Ovary (tissue), 9 donors: Measurements from ENCODE around the gene NSF. TPM values are rescaled to one million over a fixed set of nuclear protein-coding genes. Genes with fewer than 3 reads are reported as not detected.
"Not testable (repeated sequence)": the region's sequence is repeated elsewhere in the genome, so short reads cannot be mapped to it uniquely, and the experiment has no call there.

Source experiments
- DNase-seq, 5 donors: peaks; one replicate each; pipeline ENCODE4 v3.0.0-alpha.2; 2019 to 2020
- H3K27ac ChIP-seq, 2 donors: fragments of 200-600 bp; one replicate each; pipeline versions ENCODE4 v1.5.1 to v1.8.0; 2019 to 2022
- H3K27me3 ChIP-seq: fragments of 200-600 bp; one replicate; pipeline ENCODE4 v1.8.0; 2022
- H3K36me3 ChIP-seq: fragments of 200-600 bp; sonication (generic); one replicate; pipeline ENCODE4 v1.5.1; 2019
- H3K4me1 ChIP-seq: one replicate; pipeline ENCODE4 v1.8.1; 2013; ENCODE audit warnings: mild to moderate bottlenecking, moderate library complexity; ENCODE audit not compliant: insufficient read depth
- H3K4me3 ChIP-seq: fragments of 200-600 bp; sonication (generic); one replicate; pipeline ENCODE4 v1.5.1; 2017
- H3K9me3 ChIP-seq, 2 donors: fragments of 200-600 bp in 1 of 2; sonication (generic) in 1 of 2; one replicate each; pipeline versions ENCODE4 v1.5.1 to v1.8.1; 2013 to 2019; ENCODE audit warnings: mild to moderate bottlenecking in 1 of 2, moderate library complexity in 1 of 2
- WGBS, 3 donors: extraction: QIAGEN DNeasy Blood & Tissue Kit in 1 of 3; methylation state at CpG; one replicate each; pipeline versions ENCODE4 v1.1.5 to v1.1.7; 2013 to 2017; 5-methylcytosine and 5-hydroxymethylcytosine counted together
- intact Hi-C, 4 donors: fragments of 100-400 bp; cut with DNase I; formaldehyde crosslinking; loops; one replicate each; pipeline versions ENCODE4 v1.11.0 to v1.15.1; 2022 to 2023
- polyA plus RNA-seq, 2 donors: library from polyadenylated mRNA; stranded (reverse); fragments of 200-250 nt in 1 of 2; fragments of 350-450 nt in 1 of 2; fragmentation: Illumina TruSeq in 1 of 2; extraction: RNeasy Lipid Tissue Mini Kit (QIAGEN cat#74804) in 1 of 2; gene quantifications; one replicate each; pipeline ENCODE4 v1.2.3, GENCODE V29; 2013 to 2014
- total RNA-seq, 7 donors: library from RNA; depleted of rRNA in 2 of 7; stranded (reverse); fragments of >200 nt in 2 of 7; fragmentation: NEBNext Ultra II Directional in 3 of 7; extraction: Animal tissue kit (Norgen Biotek cat#: 25700) in 3 of 7; gene quantifications; one replicate each; pipeline versions ENCODE4 v1.1.0 to v1.2.4, GENCODE V29; 2016 to 2023
- donor health status: DM: no; HTN: no; CAD: no; lungs with moderate emphysema.
- donor health status: DM: no; HTN: no; CAD: no.
- donor health status: Bipolar disorder and iron deficiency.
- donor health status: DM: yes; HTN: yes; CAD: no.
- donor health status: DM: no; HTN: no; CAD: no.
- donor health status: DM: yes; HTN: yes; CAD: no.

Gene NSF
- total and polyA plus RNA-seq, 9 donors: 6.6 to 33.3 (median 19.6) TPM

DNA sequence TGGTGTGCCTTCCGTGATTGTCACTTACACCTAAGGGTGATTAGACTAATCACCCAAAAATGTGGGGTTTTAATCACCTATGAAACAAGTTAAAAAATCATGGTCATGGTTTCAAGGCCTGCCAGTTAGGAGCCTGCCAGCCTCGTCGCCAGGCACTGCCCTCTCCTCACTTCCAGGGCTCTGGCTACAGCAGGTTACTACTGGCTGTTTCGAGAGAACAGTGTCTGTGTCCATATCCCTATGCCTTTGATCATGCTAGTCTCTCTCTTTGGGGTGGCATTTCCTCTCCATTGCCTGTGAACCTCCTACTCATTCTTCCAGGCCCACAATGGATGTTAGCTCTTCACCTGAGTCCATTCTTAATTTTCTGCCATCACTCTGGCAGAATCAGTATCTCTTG lies 80.3 kb downstream of the NSF start:
- H3K27me3 ChIP-seq, H3K4me3 ChIP-seq, DNase-seq, H3K9me3 ChIP-seq, intact Hi-C loops, H3K27ac ChIP-seq, H3K36me3 ChIP-seq, H3K4me1 ChIP-seq: not testable (repeated sequence)
- WGBS, 3 donors: no CpG with 5 or more reads among the region's 4 CpGs

DNA sequence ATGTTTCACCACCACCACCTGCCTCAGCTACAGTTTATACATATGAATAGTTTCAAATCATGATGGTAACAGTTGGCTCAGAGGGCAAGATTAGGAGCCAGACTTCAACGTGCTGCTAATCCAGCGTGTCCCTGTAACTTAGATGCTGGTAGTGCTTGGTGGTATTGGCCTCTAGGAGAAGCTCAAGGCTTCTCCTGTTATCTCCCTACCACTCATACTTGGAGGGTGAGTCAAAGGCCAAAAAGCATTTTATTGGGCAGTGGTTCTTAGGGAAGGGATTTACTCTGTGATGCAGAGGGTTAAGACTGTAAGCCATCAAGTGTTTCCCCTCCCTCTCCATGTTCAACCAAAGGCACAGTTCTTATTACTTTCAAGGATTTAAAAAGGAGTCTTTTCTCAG lies 82.3 kb downstream of the NSF start:
- H3K4me3 ChIP-seq, intact Hi-C loops, H3K36me3 ChIP-seq, H3K27ac ChIP-seq, H3K27me3 ChIP-seq, DNase-seq, H3K9me3 ChIP-seq, H3K4me1 ChIP-seq: not testable (repeated sequence)
- no CpG with 5 or more reads among the region's 2 CpGs for WGBS, 3 donors

DNA sequence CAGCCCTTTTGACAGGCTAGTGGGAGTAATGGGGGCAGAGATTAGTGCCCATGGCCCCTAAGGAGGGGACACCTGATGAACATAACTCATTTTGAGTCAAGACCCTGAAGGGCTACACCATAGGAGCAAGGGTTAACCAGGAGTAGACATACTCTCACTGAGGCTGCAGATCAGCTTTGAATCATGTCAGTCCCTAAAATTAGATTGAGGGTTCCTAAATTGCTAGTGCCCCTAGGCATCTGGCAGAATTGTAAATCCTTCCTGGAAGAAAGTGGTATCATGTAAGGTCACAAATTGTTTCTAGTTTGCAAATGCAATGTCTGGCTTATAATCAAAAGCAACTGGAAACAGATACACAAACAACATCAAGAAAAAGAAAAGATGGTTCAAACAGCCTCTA lies 87.3 kb downstream of the NSF start:
- intact Hi-C loops, H3K4me3 ChIP-seq, H3K4me1 ChIP-seq, H3K9me3 ChIP-seq, H3K27me3 ChIP-seq, DNase-seq, H3K27ac ChIP-seq, H3K36me3 ChIP-seq: not testable (repeated sequence)

DNA sequence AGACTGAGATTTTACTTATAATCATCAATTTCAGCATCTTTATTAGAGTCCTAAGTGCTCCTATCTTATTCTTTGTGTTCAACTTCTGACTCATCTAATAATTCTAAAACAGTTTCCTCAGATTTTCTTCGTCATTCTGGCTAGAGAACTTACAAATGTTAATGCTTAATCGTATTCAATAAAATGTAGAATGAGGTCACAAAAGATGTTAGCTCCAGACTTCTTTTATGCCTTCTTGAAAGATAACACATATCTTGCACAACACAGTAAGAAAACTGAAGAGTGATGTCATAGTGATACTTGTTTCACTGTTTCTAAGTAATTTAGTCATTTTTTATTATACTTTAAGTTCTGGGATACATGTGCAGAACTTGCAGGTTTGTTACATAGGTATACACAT lies 93.2 kb downstream of the NSF start:
- H3K27me3 ChIP-seq, H3K4me3 ChIP-seq, intact Hi-C loops, H3K36me3 ChIP-seq, H3K4me1 ChIP-seq, DNase-seq, H3K27ac ChIP-seq, H3K9me3 ChIP-seq: not testable (repeated sequence)
- WGBS, 3 donors: no CpG with 5 or more reads among the region's 2 CpGs

DNA sequence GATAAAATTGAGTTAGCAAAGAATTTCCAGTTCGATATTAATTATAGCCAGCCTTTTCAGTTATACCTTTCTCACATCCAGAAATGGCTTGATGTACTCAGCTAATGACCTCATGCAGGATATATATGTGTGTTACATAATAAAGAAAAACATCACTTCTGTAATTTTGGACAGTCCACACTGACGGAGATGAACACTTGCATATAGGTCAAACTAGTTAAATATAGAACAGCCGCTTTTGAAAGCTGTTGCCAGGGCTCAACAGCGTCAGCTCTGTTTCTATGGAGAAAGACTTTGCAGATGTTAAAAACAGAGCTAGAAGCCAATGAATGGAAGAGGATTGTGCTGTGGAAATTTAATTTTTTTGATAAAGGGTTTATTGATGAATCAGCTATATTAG lies 94.8 kb downstream of the NSF start:
- H3K36me3 ChIP-seq, intact Hi-C loops, H3K4me1 ChIP-seq, H3K27ac ChIP-seq, H3K27me3 ChIP-seq, H3K9me3 ChIP-seq, H3K4me3 ChIP-seq, DNase-seq: not testable (repeated sequence)
- whole genome bisulfite sequencing, 3 donors: 77 to 87% (median 77%) methylated on average over 3 to 4 of the region's 4 CpGs

DNA sequence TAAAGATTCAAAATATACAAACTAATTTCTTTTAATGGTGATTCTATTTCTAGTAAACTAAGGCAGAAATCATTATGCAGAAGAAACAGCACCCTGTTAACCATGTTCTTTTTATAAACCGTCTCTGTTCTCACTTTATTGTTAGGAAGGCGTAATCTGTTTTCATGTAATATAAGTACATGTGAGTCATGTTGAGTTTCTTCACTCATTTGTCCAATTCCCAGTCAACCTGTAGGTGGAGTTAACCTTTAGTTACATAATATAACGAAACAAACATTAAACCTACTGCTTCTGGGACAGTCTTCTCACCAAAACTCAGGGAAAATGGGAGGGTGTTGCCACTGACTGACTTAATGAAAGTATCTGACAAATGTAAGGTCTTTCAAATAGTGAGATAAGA lies 101.7 kb downstream of the NSF start:
- H3K9me3 ChIP-seq, H3K27ac ChIP-seq, H3K36me3 ChIP-seq, DNase-seq, H3K4me1 ChIP-seq, intact Hi-C loops, H3K4me3 ChIP-seq, H3K27me3 ChIP-seq: not testable (repeated sequence)
- WGBS, 3 donors: 73% methylated on average over 1 of the region's 3 CpGs; no CpG with 5 or more reads in 2 of the 3 donors

DNA sequence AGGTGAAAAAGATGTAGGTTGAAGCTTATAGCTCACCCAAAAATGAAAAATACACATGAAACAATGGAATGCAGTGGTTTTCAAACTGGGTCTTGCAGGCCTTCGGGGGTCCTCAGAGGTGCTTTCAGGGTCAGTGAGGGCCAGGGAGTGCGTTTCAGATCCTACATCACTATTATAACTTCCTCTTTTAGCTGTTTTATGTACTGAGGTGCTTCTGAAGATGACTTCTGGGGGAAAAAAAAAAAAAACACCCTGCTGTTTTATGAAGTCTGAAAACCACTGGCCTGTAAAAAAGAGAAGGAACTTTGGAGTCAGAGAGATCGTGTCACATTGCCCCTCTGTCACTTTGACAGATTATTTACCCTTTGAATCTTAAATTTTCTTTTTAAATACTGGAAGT lies 102.8 kb downstream of the NSF start:
- H3K4me1 ChIP-seq, H3K9me3 ChIP-seq, H3K27ac ChIP-seq, DNase-seq, intact Hi-C loops, H3K36me3 ChIP-seq, H3K4me3 ChIP-seq, H3K27me3 ChIP-seq: not testable (repeated sequence)
- 87 to 94% (median 93%) methylated on average over 2 to 3 of the region's 3 CpGs for WGBS, 3 donors

DNA sequence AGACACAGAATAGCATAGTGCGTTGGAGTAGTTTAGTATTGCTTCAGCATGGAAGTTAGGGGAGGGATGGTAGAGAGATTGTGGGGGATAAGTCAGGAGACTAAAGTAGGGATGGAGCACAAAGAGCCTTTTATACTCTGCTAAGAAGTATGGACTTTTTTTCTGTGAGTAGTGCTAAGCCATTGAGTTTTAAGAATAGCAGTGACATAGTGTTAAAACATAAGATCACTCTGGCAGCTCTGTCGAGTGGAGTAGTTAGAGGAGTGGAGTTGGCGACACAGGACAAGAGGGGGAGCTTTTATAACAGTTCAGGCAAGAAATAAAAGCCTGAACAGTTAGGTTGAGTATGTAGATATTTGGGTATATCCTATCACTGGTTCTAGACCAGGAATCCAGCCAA lies 106.1 kb downstream of the NSF start:
- intact Hi-C loops, DNase-seq, H3K9me3 ChIP-seq, H3K36me3 ChIP-seq, H3K4me1 ChIP-seq, H3K27me3 ChIP-seq, H3K27ac ChIP-seq, H3K4me3 ChIP-seq: not testable (repeated sequence)
- 100% methylated on average over 1 of the region's 3 CpGs; no CpG with 5 or more reads in 2 of the 3 donors for WGBS, 3 donors

DNA sequence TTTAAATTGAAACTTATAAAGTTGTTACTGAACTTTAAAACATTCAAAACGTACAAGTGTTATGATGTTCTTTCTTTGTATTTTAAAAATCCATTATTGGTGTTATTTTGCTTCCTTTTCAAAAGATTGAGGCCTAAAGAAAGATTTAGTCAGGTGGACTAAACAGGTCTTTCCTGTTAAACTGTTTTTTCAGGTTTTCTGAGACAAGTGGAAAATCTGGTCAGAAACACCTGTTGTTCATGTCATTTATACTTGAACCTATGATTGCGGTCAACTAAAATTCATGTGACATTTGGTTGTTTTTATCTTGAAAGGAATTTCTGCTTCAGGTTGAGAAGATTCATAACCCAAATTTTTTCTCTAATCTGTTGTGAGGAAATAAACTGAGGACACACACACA lies 108.5 kb downstream of the NSF start:
- intact Hi-C loops, H3K36me3 ChIP-seq, H3K27me3 ChIP-seq, H3K27ac ChIP-seq, H3K4me3 ChIP-seq, H3K4me1 ChIP-seq, DNase-seq, H3K9me3 ChIP-seq: not testable (repeated sequence)
- no CpG with 5 or more reads among the region's 2 CpGs for WGBS, 3 donors
